ENCODE data around the gene SHB. TPM values are rescaled to one million over a fixed set of nuclear protein-coding genes. Genes with fewer than 3 reads are reported as not detected.

The SHB gene
- polyA plus RNA-seq, 3 donors = 17.4 to 20.0 (median 17.9) TPM

DNA sequence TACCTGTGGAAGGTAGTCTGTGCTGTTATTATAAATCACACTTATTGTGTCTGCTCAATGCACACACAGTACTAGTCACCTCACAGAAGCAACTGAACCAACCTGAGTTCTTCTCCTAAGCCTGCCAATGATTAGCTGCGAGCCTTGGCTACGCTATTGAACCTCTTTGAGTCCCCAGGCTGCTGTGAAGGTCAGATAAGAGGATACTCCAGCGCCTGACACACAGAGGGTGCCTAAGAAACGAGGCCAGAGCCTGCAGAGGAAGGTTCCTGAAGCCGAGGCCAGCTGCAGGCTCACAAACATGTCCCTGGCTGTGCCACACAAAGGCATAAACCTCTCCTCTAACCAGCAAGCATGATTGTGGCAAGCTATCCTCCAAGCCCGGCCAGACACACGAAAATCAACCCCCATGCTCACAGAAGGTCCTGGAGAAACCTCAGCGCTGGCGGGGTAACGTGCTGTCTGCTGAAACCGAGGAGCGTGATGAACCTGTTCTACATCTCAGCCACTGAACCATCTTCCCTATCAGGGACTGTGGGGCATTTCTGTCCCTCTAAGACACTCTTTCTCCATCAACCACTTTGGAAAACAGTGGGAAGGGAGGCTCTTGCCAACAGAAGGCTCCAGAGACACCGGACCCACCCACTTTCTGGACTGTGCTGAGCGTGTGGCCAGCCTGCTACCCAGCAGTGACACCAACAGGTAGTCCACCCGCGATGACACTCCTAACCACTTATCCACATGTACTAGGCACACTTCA lies 111.9 kb downstream of the SHB start:
- no peak for DNase-seq

DNA sequence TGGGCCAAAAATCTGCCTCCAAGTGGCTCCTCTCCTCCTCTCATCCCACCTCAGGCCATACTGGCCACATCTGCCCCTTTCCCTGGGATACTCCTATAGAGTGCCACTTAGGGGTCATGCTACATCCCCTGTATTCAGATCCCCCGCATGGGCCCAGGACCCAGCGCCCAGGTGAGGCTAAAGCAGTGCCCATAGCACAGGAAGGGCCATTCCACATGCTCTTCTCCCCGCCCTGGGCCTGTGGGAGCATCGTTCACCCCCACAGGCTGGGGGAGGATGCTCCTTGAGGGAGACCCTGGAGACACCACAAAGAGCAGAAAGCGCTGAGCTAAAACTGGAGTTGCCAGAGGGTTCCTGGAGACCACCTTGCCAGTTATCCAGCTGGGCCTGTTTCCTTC lies 112.6 kb downstream of the SHB start:
- DNase-seq = no peak

DNA sequence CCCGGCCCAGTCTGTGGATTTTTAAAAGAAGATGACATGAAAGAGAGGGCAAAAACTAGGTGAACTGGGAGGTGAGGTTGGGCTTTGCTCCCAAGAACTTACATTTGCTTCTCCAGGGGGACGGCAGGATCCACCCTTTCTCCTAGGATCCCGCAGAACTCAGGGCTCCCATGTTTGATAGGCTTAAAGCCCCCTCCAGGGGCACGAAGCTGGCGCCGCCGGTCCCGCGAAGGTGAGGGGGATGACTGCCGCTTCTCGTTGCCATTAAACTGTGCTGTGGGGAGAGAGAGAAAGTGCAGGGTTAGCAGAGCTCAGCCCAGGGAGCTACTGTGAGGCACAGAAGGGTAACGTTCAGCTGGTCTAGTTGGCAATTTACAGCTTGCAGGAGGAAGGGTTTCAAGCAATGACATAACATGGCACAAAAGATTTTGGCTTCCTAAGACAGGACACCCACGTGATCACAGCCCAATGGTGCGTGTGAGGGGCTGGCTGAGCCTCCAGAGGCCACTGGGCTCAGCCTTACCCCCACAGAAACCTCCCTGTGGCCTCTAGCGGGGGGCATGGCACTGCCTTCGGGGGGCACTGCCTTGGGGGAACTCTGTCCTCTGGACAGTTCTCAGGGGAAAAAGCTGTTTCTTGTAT lies 113.1 kb downstream of the SHB start:
- DNase-seq = no peak

DNA sequence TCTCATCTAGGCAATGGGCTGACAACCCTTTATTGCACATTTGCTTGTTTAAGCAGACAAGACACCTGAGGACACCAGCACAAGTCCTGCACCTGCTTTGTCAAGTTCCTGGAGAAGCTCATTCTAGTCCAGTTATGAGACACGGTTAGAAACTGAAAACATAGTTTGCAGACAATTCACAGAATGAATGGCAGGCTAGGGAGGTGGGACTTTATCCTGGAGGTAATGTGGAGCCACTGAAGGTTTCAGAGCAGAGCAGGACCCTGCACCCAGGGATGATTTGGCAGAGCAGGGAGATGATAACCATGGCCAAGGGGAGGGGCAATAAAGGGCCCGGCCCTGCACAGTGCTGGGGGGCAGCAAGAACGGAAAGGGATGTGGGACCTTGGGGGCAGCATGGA lies 114.4 kb downstream of the SHB start:
- DNase-seq = no peak

DNA sequence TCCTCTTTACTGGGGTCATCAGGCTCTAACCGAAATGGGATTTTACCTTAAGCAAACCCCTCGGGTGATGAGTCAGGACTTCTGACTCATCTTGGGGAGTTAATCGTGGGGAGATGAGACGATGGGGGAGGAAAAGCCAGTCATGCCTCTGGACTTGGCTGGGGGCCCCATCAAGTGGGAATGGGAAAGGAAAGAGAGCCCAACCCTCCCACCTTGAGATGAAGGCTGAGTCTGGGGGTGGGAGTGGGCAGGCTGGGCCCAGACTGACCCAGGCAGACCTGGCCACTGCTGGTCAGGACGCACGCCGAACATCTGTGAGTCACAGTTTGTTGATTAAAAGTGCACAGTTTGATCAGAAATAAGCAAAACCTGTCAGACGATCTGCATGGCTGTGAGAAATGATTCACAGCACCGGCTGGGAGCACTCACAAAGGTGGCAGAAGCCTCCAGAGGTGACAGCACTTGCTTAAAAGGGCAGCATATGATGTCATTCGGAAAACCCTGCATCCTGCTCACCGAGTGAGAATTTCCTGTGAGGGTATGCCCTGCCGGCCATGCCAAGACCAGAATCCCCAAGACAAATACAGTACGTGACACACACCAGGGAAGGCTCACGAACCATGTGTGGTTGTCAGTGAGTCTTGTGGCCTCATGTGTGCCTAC lies 115.1 kb downstream of the SHB start:
- DNase-seq = no peak

DNA sequence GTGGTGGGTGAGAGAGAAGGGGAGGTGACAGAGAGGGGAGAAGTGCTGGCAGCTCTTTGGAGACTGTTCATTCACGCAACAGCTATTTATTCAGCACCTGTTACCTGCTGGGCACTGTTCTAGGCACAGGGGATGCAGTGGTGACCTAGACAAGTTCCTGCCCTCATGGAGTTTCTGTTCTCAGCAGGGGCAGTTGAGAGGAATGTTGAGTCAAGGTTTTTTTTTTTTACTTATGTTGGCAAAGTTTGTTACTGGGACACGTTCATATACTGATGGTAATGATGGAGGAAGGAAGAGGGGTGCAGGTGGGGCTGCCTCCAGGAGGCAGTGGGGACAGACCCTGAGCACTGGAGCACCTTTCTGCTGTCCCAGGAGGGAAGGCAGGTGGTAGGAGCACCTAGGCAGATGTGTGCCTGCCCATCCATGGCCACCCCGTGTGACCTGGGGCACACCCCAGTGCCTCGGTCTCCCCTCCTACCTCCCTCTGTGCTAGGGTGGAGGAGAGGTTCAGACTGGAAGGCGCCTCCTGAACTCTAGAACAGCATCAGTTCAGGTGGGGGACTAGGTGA lies 115.7 kb downstream of the SHB start:
- no peak for DNase-seq

DNA sequence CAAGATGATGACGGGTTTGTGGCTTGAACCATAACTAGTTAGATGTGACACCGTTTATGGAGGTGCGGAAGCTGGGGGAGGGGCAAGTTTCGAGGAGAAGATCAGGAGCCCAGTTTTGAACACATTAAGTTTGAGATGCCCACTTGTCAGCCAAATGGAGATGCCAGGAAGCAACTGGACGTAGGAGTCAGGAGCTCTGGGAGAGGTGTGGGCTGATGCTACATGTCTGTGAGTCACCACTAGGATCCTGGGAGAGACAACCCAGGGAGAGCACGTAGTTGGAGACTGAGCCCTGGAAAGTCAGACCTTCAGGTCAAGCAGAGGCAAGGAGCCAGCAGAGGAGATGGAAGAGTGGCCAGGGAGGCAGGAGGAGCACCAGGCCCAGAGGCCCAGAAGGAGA lies 116.3 kb downstream of the SHB start:
- no peak for DNase-seq

DNA sequence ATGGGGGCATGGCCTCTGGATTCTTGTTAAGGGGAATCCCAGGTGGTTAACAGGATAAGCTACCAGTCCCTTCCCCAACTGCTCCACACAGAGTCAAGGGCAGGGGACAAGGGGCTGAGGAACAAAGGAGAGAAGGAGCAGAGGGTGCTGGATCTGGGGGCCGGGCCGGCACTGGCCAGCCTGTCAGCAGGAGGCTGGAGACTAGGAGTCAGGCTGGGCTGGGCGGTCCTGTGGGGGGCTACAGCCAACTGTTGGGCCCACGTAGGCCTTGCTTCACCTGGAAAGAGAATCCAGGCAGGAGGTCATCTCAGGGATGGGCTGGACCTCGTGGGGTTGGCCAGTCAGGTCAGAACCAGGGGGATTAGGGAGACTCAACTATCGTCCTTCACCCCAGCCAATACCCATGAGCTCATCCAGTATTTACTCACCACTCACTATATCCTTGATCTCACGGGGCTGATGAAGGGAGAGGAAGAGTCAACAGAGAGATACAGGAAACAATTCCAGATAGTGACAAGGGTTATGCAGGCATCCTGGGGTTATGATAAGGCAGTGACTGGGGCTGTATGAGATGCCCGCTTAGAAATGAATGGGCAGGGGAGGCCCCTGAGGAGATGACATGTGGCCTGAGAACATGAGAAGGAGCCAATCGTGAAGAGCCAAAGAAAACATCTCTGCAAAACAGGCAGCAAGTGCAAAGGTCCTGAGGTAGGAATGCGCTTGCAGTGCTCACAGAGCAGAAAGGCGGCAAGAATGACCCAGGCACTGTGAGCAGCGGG lies 117.2 kb downstream of the SHB start:
- DNase-seq = no peak

DNA sequence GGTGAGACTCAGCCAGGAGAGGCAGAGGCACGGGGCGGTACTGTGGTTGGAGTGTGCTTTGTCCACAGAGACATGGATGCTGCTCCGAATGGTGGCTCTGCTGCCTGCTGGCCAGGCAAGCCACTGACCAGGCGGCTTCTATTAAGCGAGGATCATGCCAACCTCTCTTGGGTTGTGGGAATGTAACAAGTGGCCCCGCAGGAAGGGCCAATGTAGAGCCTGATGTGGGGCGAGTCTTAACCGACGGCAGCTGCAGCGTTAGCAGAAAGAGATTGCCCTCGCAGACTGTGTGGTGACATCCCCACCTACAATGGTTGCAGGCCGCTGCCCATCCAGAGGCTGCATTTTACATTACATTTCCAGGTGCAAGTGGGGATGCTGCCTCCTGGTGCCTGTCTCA lies 118.5 kb downstream of the SHB start:
- DNase-seq = no peak

DNA sequence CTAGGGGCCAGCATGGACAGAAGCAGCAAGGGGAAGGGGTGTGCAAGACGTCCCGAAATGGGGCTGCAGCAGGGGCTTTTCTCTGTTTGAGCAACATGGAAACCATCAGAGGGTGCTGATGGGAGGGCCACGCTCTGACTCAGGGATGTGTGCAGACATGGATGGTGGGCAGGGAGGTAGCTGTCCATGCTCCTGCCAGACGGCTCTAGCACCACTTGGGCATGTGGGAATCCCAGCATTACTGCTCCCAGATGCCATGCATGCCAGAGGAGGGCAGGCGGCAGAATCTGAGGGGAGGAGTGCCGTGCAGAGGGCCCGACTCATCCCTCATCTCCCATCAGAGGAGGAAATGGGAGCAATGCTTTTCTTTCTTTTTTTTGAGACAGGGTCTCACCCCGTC lies 119.5 kb downstream of the SHB start:
- DNase-seq = no peak

DNA sequence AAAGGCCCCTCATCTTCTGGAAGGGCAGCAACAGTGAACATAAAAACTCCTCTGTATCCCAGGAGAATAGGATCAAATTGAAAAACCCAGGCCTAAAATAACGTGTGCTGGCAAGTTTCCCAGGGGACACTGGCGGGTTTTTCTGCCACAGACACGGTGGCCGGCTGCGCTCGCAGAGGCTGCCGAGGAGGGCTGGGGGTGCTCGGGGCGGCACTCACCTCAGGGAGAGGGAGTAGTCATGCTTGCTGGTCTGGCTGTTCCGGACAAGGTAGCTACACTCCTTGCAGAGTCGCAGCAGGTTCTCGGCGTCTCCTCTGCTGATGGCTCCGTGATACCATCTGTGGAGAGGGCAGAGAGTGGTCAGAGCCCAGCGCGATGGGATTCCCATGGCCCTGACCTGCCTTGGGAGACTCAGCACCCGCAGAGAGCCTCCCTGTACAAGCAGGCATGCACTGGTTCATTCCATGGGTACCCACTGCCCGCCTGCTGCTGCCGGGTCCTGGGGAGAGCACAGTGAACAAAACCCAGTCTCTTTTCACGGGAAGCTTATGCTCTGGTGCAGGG lies 120.5 kb downstream of the SHB start:
- no peak for DNase-seq

DNA sequence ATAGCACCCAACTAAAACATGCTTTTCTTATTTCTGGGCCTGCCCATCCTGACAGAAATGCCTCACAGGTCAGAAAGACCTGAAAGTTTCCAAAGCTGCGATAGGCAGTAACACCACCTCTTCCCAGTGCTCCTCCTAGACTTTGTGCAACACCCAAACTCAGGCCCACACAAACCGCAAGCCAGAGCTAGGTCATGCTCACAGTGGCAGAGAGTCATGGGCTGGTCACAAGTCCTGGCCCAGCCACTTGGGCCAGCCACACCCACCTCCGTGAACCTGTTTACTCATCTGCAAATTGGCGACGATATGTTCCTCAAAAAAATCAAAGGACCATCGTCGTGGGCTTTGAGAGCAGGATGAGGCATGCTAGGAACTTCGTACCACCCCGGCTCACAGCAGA lies 121.0 kb downstream of the SHB start:
- no peak for DNase-seq

DNA sequence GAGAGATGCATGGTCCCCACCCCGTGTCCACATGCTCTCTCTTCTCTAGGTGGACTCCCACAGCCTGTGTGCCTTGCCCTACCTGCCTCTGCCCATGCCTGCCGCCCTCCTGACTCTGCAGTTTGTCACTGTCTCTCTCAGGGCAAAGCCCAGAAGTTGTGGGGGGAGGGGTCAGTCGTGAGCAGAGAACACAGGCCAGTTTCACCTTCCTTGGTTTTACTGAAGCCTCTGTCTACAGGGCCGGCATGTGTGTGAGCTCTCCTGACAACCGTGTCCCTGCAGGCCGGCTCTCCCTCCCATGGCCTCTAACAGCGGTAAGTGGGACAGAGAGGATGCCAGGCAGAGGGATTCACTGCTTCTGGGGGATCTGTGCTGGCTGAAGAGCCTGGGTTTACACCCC lies 121.6 kb downstream of the SHB start:
- no peak for DNase-seq

DNA sequence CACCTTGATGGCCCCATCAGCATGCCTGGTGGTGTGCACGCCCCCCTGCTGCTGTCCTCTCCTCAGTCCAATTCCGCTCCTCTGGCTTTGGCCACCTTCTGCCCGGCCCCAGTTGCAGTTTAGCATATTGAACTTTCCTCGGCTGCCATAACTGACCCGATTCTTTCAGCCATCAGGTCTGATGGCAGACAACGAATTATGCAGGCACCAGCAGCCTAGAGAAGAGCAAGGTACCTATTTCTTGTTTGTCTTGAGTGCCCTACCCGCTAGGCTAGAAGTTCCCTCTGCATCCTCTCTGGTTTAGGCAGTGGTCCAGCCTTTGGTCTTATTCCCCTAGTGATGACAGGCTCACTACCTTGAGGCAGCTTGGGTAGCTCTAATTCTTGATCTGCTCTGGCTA lies 122.1 kb downstream of the SHB start:
- no peak for DNase-seq

DNA sequence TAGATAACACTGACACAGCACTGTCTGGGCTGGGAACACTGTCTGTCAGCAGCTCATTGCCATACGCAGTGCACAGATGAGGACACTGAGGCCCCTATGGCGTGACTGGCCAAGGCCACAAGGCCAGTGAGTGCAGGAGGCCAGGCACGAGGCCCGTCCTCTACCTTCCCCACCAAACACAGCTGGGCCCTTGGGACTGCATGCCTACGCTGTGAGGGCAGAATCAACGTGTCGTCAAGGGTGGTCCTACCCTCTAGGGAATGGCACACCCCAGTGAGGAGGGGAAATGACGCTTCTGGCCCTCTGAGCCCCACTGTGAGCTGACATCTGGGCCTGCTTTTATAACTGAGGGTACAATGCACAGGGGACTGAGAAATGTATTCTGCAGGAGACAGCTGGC lies 123.0 kb downstream of the SHB start:
- DNase-seq = no peak

DNA sequence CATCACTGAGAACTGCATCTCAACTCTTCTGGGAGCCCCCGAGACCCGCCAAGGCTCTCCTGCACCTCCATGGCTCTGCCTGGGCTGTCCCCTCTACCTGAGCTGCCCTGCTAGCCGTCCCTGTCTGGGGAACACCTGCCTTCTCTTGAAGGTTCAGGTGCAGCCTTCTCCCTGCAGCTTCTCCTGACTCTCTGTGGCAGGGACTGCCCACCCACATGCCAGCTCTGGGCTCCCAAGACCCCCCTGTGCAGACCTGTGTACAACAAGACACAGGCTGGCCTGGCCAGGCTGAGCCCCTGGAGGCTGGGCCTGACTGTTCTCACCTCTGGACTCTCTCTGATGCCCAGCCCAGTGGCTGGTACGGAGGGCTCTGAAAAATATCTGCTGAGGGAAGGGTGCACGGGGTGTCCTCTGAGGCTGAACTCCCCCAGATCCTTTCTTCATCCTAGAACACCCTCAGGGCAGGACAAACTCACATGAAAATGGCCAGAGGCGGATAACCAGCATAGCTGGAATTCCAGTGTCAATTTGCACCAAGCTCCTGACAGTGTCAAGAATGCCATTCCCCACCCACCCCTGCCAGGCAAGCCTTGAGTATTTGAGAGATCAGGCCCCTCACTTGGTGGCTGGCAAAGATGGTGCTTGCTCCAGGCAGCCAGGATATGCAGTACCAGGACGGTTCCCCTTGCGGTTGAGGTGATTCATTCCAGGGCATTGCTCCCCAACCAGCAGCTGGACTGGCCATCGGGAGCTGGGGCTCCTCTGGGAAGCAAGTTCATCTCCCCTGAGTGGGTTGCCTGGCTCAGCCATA lies 124.2 kb downstream of the SHB start:
- DNase-seq = no peak

DNA sequence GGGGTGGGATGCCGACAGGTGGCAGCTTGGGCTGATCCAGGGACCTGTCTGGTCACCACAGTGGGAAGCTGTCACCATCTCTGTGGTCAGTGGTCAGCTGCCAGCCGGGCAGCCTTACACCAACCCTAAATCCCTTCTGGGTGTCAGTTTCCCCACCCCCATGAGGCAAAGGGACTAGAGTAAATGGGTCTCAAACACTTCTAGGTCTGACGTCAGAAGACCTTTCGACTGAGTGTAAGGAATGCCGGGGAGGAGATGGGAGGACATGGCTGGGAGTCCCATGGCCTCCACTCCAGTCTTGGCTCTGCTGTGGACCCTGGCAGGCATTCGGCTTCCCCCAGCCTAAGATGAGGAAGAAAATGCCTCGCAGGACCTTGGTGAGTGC lies 124.8 kb downstream of the SHB start:
- DNase-seq = no peak

DNA sequence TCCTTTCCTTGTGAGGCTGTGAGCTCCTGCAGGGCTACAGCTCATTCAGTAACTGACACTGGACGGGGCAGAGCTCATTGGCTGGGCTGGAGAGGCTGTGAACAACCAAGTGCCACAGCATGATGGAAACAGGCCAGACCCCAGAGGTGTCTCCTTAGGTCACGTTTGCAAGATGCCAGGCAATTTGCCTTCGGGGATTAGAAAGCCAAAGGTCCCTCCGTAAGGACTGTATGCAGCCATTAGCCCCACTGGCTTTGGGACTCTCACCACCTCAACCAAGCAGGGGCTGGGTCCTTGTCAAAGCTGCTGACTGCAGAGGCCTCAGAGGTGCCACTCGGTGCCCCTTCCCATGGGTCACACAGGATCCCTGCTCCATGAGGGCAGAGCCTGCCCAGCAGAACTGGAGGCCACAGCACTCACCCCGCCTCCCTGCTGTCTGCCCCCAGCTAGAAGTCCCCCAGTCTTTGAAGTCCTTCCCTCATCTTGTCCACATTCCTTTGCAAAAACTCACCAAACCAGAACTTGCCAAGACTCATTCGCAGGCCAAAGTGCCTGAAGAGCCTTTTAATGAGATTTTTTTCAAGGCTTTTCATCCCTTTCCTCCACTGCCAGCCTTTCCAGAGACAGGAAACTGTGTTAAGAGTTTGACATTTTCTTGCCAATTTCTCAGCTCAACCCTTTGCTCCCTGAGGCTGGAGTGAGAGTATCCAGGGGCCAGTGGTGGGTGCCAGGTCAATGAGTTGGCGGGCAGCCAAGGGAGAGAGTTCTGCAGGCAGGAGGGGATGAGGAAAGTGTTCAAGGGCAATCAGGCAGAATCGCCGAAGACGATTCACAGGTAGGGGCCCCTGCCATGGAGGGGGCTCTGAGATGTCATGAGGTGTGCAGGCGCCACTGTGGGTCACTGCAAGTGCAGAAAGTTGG lies 125.4 kb downstream of the SHB start:
- no peak for DNase-seq

DNA sequence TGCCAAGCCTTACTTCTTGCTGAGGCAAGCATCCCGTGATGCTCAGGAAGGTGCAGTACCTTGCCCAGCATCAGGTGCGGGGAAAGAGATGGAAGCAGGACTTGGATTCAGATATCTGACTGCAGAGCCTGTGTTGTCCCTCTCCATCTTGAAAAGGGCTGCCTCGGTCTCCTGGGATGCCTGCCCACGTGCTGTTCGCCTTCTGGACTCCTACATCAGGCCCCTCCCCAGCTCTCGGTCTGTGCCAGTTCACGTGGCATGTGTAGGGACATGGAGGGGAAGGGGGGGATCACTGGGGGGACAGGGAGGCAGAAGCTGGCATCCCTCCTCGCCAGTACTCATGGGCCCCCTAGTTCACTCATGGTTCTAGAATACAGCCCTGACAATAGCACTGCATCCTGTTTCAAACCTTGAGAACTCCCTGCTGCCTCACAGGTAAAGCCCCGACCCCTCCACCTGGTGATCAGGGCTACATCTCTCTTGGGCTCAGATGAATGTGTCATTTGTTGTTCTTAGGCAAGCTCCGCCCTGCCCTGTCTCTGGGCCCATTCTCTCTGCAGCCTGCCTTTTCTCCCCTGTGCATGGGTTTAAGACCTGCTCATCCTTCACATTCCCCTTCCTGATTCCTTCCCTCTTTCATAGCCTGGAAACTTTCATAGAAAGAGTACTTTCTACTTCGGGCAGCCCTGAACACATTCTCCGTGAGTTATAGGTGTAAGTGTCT lies 126.2 kb downstream of the SHB start:
- no peak for DNase-seq

Data from renal pelvis (tissue), 4 donors.